Muscle of back (tissue), 11 donors: Measurements from ENCODE around the gene C1QTNF6. TPM values are rescaled to one million over a fixed set of nuclear protein-coding genes. Genes with fewer than 3 reads are reported as not detected.

Experiments
- DNase-seq, 3 donors: peaks; one replicate each; pipeline versions ENCODE4 v3.0.0 to v3.0.0-alpha.2; 2013
- polyA plus RNA-seq, 10 donors: library from polyadenylated mRNA; unstranded; fragments of 120-200 nt; gene quantifications; one replicate each; pipeline ENCODE4 v1.2.1, GENCODE V29; 2013; ENCODE audit not compliant: insufficient read length in 10 of 10

The C1QTNF6 gene
- polyA plus RNA-seq, 10 donors = 14.3 to 23.4 (median 18.9) TPM

- no peak for DNase-seq
Measured at GRCh38 chr22:37145180-37146050, 42.6 kb downstream of the C1QTNF6 start.

- DNase-seq = no peak
Measured at GRCh38 chr22:37144180-37144554, 43.9 kb downstream of the C1QTNF6 start.

- no peak for DNase-seq
Measured at GRCh38 chr22:37141971-37142370, 46.1 kb downstream of the C1QTNF6 start.

GRCh38 chr22:37141476-37141875 lies 46.6 kb downstream of the C1QTNF6 start:
- DNase-seq = no peak

DNA sequence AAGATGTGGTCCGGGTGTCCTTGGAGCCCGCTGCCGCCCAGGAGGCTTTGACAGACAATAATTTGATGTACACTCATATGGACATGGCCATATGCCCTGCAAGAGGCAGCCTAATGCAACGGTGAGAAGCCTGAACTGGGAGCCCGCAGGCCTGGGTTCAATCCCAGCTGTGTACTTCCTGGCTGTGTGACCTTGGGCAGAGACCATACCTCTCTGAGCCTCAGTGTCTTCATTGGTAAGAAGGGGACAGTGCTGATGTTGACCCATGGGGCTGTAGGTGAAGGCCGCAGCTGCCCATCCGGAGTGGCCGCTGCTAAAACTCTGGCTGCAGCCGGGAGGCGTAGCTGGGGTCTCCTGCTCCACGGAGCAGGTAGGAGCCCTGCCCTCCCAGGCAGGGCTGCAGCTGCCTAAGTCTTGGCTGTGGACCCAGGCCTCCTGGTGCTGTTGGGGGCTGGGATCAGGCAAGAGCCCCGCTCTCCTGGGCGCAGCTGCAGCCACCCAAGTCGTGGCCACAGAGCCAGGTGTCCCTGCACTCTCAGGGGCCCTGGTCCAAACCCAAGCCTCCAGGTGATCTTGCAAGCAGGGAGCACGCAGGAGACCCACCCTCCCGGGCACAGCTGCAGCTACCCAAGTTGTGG lies 47.2 kb downstream of the C1QTNF6 start:
- DNase-seq = no peak

DNA sequence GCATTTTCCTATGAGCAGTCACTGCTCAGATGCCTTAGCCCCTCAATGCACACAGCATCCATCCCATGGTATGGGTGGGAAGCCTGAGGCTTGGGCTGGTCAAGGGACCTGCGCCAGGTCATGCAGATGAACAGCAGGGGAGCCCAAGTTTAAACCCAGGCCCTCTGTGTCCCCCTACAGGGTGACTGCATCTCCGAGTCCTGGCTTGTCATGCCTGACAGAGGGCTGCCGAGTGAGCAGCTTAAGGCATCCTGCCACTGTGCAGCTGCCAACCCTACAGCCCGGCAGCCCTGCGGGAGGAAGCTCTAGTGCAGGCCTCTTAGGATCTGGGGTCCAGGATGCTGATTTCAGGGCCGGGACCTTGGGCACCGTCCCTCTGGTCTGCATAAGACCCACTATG lies 48.3 kb downstream of the C1QTNF6 start:
- DNase-seq = no peak

DNA sequence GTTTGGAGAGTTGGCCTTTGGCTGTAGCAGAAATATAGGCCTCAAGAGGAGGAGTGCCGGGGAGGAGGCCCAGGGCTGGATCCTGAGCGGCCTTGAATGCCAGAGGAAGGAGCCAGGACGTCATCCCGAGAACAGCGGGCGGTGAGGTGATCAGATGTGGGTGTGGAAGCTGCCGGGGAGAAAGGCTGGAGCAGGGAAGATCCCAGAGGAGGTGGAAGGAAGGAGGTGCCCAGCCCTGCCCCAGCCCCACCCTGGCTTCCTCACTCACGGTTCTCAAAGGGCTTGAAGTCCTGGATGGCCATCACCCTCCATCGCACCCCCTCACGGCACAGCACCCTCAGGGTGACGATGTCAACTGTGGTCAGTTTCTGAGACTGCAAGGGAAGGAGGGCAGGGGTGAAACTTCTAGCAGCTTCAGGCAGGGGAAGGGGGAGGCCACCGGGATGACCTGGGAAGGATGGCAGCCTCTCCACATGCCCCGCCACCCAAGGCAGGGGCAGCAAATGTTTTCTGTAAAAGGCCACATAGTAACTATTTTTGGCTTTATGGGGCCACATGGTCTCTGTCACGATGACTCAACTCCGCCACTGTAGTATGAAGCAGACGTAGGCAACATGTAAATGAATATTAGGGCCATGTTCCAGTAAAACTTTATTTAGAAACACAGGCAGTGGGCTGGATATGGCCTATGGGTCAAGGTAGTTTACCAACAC lies 49.0 kb downstream of the C1QTNF6 start:
- DNase-seq = no peak

- no peak for DNase-seq
Measured at GRCh38 chr22:37137903-37138665, 50.0 kb downstream of the C1QTNF6 start.

DNA sequence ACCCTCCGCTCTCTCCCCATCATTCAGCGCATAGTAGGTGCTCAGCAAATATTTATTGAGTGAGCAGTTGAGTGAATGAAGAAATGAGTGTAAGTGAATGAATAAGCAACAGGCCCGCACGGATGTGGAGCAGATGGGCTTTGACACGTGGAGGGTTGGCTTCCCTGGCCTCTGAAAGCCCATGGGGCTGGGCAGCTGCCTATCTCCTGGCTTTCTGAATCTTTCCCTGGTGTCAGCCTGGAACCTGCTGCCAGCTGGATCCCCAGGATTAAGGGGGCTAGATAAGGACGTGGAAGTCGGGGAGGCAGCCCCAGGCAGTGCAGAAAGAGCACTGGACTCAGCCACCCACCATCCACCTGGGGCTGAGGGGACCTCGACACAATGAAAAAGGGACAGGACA lies 50.9 kb downstream of the C1QTNF6 start:
- DNase-seq = no peak

DNA sequence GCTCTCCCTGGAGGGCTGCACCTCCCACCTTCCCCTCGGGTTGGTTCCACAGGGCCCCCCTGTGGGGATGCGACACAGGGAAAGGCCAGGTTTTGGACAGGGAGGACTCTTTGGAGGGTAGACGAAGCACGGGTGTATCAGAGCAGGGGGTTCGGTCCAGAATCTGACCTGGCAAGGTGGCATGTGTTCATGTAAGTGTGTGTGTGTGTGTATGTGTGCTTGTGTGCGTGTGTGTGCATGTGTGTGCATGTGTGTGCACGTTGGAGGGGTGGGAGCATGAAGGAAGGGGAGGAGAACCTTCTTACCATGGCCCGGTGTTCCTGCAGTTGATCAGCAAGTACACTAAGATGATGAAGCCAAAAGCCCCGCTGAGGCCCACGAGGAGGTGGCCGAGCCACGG lies 53.0 kb downstream of the C1QTNF6 start:
- no peak for DNase-seq

DNA sequence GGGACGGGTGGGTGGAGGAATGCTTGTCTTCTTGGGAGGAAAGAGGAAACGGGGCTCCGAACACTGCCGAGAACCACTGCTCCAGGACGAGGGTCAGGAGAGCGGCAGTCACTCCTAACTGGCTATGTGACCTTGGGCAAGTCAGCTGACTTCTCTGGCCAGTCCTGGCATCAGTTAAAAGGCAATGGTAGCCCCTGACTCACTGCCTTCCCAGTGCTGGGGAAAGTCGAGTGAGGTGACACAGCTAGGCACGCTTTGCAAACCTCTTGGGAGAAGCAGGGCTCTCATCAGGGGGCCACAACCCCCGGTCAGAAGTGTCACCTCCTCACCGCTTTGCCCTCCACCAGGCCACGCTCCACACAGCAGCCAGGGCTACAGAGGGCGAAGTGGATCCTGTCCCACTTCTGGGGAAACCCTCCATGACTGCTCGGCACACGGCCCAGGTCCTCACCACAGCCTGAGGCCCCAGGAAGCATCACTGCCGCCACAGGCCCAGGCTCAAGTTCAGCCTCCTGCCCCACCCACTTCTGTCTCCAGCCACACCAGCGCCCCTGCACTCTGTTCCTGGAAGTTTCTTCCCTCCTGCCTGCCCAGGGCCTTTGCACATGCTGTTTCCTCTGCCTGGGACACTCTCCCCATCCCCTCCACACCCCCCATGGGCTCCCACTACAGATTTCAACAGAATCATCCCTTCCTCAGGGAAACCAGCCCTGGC lies 54.6 kb downstream of the C1QTNF6 start:
- no peak for DNase-seq

DNA sequence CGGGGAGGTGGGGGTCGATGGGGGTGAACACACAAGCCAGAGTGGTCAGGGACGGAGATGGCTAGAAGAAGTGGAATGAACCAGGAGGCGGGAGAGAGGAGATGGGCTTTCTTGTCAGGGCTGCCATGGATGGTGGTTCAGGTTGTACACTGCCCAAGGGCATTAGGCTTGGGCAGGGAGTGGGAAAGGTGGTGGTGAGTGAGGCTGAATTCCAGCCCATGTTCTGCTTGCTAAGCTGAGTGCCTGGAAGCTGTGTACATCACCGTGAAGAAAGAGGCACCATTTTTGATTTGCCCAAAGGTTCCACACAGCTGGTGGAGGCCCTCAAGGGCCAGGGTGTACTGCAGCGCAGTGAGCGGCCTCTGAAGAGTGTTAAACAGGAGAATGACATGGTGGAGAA lies 55.3 kb downstream of the C1QTNF6 start:
- no peak for DNase-seq

Other genes with a start within 250 kb of the C1QTNF6 start
- 10 to 100 TPM; 11.3 to 18.4 (median 15.3) TPM for gene TST, start 168.8 kb downstream of the C1QTNF6 start, polyA plus RNA-seq
- gene MPST, start 168.5 kb downstream of the C1QTNF6 start, polyA plus RNA-seq = 10 to 100 TPM; 30.9 to 53.0 (median 42.7) TPM
- 10 to 100 TPM; 11.2 to 23.3 (median 16.5) TPM for gene KCTD17, start 136.5 kb downstream of the C1QTNF6 start, polyA plus RNA-seq
- under 1 TPM in 7 of 10 donors, not detected in 3; 0.07 to 0.17 (median 0.12) TPM for gene TMPRSS6, start 78.5 kb downstream of the C1QTNF6 start, polyA plus RNA-seq
- gene IL2RB, start 38.3 kb downstream of the C1QTNF6 start, polyA plus RNA-seq = 1 to 10 TPM in 7 of 10 donors, under 1 TPM in 3; 0.71 to 3.6 (median 1.7) TPM
- under 1 TPM in 4 of 10 donors, not detected in 6; 0.09 to 0.15 (median 0.13) TPM for gene SSTR3, start 24.2 kb upstream of the C1QTNF6 start, polyA plus RNA-seq
- 10 to 100 TPM in 2 of 10 donors, 1 to 10 TPM in 8; 4.5 to 26.8 (median 6.9) TPM for gene RAC2, start 56.0 kb upstream of the C1QTNF6 start, polyA plus RNA-seq
- gene CYTH4, start 94.3 kb upstream of the C1QTNF6 start, polyA plus RNA-seq = 1 to 10 TPM; 3.6 to 8.4 (median 6.1) TPM
- 1 to 10 TPM in 9 of 10 donors, under 1 TPM in 1; 0.70 to 3.3 (median 1.3) TPM for gene ELFN2, start 239.2 kb upstream of the C1QTNF6 start, polyA plus RNA-seq